GM19240 (cell line): ENCODE results near the gene DCUN1D3.
"Not testable (repeated sequence)": the region's sequence is repeated elsewhere in the genome, so short reads cannot be mapped to it uniquely, and the experiment has no call there.

Experiments used
- DNase-seq: peaks from one replicate; pipeline ENCODE4 v3.0.0; 2011; ENCODE audit warnings: low spot score; ENCODE audit not compliant: insufficient read length

The DCUN1D3 gene, protein sequence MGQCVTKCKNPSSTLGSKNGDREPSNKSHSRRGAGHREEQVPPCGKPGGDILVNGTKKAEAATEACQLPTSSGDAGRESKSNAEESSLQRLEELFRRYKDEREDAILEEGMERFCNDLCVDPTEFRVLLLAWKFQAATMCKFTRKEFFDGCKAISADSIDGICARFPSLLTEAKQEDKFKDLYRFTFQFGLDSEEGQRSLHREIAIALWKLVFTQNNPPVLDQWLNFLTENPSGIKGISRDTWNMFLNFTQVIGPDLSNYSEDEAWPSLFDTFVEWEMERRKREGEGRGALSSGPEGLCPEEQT

DNA sequence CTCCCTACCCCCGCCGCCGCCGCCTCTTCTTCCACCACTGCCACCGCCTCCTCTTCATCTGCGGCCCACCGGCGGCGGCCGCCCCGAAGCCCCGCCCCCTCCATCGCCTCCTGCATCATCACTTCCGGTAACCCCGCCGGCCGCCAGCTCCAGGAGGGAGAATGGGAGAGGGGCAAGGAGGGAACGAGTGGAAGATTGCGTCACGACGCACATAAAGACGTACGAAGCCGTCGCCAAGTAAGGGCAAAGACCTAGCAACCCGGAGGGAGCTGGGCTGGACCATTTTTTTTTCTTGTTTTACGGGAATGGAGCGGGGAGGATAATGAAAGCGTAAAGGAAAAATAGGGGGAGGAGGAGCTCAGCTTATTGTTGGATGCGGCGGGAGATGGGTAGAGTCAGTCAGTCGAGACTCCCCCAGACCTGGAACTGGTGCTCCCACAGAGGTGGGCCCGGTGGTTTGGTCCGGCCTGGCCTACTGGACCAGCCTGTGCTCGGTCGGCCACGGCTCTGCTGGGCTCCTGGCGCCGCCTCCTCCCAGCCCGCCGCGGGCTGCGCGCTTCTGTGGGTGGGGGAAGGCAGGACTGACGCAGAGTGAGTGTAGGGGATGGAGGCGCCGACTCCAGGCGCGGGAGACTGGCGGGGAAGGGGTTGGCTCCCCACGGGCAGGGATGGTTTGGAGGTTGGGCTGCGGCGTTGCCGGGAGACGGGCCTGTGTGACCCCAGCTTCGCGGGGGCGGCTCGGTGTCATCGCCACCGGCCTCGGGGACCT, at the start of gene DCUN1D3, which contains the start of gene LYRM1:
DCUN1D3 (minus strand) TSS at position 60 of the 769 bp plus-strand sequence. CDS start 37,820 bp downstream, outside the sequence.
LYRM1 (plus strand) TSS at position 473 of the 769 bp plus-strand sequence. CDS start 14,785 bp downstream, outside the sequence.
- peak; percentile 71 for DNase-seq

- no peak for DNase-seq
These were observed 49.5 kb upstream of the DCUN1D3 start for GRCh38 chr16:20949660-20950059.

DNA sequence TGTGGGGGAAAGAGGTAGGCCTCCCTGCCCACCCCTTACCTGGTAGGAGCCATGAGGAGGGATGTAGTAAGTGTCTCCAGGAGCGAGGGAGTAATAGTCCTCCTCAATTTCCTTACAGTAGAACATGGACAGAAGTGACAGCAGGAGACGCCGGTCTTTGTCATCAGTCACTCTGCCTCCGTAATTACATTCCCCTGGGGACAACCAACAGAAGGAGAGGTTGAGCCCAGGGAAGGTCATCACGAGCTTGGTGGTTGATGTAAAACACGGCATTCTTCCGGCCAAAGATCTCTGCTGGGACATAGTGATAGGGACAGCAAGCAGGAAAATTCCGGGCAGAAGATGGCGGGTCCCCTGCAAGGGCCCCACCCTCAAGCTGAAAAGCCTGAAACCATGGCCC, 48.3 kb upstream of the DCUN1D3 start:
- no peak for DNase-seq

DNA sequence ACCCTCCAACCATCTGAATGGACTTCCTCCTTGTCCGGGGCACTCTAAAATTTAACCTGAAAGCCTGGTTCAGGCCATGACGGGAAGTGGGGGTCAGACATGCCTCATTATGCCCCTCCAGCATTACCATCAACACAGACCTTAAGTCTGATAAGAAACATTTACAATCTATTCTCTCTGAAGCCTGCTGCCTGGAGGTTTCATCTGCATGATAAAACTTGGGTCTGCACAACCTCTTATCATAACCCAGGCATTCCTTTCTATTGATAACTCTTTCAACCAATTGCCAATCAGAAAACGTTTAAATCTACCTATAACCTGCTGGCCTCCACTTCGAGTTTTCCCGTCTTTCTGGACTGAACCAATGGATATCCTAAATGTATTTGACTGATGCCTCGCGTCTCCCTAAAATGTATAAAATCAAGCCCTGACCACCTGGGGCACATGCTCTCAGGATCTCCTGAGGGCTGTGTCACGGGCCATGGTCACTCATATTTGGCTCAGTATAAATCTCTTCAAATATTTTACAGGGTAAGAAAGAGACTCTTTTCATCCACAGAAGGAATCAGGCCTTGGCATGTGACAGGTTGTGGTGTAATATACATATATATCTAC, 46.0 kb upstream of the DCUN1D3 start:
- no peak for DNase-seq

DNA sequence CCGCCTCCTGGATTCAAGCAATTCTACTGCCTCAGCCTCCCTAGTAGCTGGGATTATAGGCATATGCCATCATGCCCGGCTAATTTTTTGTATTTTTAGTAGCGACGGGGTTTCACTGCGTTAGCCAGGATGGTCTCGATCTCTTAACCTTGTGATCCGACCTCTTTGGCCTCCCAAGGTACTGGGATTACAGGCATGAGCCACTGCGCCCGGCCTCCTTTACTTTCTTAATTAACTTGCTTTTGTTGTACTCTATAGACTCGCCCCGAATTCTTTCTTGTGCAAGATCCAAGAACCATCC, 45.4 kb upstream of the DCUN1D3 start:
- not testable (repeated sequence) for DNase-seq

- no peak for DNase-seq
These were observed 44.9 kb upstream of the DCUN1D3 start for GRCh38 chr16:20944861-20945574.

DNA sequence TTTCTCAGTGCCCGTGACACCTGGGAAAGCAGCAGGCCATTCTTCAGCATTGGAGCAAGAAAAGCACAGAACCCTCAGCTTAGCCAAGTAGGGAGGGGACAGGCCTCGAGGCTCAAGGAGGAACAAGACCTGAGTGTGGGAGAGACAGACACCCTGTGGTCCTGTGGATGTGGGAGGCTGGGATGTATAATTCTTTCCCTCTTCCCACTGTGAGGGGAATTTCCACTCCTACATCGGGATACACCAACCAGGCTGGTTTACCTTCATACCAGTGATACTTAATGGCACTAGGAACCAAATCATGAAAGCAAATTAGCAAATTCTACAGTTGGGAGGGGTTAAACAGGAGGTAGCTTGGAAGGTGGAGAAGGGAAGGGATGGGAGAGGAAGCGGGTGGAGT, 42.1 kb upstream of the DCUN1D3 start:
- no peak for DNase-seq

DNA sequence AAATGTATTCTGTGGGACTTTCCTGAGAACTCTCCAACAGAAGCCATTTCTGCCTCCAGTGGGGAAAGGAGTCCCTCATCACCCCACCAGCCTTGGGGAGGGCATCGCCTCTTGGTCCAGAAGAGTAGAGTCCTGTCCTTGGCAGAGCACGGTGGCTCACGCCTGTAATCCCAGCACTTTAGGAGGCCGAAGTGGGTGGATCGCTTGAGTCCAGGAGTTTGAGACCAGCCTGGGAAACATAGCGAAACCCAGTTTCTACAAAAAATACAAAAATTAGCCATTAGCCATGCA, 41.4 kb upstream of the DCUN1D3 start:
- DNase-seq, result no peak

DNA sequence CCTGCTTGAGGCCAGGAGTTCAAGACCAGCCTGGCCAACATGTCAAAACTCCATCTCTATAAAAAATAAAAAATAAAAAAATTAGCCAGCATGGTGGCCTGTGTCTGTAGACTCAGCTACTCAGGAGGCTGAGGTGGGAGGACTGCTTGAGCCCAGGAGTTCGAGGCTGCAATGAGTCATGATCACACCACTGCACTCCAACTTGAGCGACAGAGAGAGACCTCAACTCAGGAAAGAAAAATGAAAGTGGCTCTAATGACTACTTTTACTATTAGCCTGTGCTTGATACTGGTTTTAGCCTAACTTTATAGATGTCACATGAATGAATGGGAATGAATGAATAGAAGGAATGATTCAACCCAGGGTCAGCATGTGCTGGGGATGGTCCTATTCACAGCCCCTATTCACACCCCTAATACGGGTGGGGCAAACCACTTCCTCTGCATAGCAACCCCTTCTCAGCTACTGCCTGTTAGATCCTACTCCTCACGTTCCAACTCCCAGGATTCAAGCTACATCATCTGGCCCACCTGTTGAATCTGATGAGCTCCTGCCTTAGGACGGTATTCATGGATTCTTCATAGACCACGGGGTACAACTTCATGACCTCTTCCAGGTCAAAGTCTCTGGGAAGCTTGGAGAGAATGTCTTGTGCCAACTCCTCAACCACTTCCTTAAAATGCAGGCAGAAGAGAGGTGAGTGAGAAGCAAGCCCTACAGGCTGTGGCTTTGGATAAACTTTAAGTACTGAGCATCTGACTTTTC, 40.9 kb upstream of the DCUN1D3 start:
- DNase-seq, result no peak

GRCh38 chr16:20939611-20940010, 39.5 kb upstream of the DCUN1D3 start:
- no peak for DNase-seq

- DNase-seq, result no peak
These were observed 38.3 kb upstream of the DCUN1D3 start for GRCh38 chr16:20938426-20938825.

DNA sequence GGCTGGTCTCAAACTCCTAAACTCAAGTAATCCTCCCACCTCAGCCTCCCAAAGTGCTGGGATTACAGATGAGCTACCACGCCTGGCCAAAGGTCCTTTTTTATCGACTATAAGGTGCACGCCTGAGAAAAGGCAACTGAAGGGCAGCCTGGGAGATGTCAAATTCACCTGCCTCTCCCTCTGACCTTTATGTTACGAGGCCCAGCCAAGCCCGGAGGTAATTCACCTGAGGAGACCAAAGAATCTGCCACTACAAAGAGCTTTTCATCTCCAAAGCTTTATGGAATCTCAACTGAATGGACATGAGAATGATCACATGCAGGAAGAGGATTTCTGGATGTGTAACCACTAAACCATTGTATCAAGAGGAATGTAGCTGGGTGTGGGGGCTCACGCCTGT, 37.6 kb upstream of the DCUN1D3 start:
- DNase-seq, result no peak

GRCh38 chr16:20933589-20933988, 33.4 kb upstream of the DCUN1D3 start:
- no peak for DNase-seq

DNA sequence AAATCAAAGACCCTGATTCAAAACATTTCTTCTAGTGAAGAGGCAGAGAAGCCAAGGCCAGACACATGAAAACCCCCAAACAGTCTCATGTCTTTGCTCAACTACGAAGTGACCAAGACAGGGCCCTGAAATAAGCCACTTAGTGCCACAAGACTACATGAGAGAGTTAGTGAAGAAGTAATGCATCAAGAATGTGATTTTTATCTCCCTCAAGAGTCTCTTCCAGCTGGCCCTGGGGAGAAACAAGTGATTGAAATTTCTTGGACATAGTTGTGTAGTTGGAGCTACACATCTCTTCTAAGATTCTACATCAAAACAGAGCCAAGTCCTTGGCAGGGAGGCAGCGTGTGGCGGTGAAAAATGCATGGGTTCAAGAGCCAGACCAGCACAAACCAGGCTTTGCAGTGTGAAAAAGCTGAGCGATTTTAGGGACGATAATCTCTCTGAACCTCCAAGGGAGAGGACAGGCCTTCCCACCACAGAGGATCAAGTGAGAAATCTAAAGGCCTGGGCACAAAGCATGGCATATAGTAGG, 31.0 kb upstream of the DCUN1D3 start:
- DNase-seq, result no peak

DNA sequence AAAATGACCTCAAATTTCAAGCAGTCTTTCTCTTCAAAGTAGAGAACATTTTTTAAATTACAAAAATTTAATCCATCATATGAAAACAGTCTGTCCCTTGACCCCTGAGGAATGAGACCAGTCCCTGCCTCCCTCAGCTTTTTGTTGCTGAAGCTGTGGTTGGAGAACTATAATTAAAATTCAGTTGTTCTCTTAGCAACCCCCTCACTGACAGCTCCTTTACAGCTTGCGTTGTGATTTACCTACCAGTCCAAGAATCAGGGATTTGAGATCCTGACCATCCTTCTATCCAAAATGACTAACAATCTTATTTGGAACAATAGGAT, 30.2 kb upstream of the DCUN1D3 start:
- DNase-seq, result no peak

DNA sequence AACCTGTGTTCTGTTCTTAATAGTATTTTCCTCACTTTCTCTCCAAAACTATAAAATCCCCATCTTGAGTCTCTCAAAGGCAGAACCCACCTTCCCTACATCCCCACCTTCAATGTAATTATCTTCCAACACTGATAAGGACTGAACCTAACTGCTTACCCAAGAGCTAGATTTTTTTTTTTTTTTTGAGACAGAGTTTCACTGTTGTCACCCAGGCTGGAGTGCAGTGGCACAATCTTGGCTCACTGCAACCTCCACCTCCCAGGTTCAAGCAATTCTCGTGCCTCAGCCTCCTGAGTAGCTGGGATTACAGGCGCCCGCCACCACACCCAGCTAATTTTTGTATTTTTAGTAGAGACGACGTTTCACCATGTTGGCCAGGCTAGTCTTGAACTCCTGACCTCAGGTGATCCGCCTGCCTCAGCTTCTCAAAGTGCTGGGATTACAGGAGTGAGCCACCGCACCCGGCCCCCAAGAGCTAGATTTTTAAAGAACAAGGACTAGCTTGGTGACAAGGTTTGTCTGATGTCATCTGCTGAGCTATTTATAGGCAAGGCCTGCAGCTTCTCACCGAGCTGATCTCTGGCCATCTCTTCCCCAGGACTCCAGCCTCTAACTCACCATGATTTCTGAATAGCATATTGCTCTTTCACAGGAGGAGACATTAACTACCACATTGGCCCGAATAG, 29.7 kb upstream of the DCUN1D3 start:
- DNase-seq, result not testable (repeated sequence)

- no peak for DNase-seq
These were observed 28.7 kb upstream of the DCUN1D3 start for GRCh38 chr16:20928774-20929411.

DNA sequence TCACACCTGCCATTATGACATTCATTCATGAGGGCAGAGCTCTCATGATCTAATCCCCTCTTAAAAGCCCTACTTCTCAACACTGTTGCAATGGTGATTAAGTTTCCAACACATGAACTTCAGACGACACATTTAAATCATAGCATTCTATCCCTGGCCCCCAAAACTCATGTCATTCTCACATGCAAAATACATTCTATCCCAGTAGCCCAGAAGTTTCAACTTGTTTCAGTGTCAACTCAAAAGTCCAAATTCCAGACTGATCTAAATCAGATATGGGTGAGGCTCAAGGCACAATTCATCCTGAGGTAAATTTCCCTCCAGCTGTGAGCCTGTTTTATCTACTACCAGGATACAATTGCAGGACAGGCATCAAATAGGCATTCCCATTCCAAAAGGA, 25.6 kb upstream of the DCUN1D3 start:
- DNase-seq, result no peak

DNA sequence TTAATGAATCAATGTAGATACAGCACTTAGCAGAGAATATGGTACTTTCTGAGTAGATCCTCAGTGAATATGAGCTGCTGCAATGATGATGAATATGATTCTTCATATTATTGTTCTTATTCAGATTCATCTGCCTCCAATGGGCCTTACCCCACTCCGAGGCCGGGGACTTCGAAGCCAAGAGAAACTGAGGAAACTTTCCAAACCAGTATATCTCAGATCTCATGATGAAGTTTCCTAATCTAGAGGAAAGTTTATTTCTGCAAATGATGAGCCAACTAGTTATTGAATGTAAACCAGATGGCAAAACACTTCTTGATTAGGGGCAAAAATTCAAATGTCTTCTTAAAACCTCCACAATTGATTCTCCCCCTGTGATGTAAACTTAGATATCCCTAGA, 23.7 kb upstream of the DCUN1D3 start:
- no peak for DNase-seq

DNA sequence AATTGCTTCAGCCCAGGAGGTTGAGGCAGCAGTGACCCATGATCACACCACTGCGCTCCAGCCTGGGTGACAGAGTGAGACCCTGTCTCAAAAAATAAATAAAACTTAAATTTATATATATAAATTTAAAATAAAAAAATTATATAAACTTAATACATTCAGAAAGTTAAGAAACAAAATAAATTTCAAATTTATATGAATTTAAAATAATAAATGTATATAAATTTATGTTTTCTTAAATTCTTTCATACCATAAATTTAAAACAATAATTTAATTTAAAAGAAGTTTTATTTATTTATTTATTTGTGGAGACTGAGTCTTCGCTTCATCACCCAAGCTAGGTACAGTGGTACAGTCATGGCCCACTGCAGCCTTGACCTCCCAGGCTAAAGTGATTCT, 20.6 kb upstream of the DCUN1D3 start:
- DNase-seq, result no peak
